ENCODE results near the gene PROZ. TPM values are rescaled to one million over a fixed set of nuclear protein-coding genes. Genes with fewer than 3 reads are reported as not detected.

The PROZ gene
- total and polyA plus RNA-seq, 5 donors, result 0.14 to 0.15 TPM; not detected in 3

DNA sequence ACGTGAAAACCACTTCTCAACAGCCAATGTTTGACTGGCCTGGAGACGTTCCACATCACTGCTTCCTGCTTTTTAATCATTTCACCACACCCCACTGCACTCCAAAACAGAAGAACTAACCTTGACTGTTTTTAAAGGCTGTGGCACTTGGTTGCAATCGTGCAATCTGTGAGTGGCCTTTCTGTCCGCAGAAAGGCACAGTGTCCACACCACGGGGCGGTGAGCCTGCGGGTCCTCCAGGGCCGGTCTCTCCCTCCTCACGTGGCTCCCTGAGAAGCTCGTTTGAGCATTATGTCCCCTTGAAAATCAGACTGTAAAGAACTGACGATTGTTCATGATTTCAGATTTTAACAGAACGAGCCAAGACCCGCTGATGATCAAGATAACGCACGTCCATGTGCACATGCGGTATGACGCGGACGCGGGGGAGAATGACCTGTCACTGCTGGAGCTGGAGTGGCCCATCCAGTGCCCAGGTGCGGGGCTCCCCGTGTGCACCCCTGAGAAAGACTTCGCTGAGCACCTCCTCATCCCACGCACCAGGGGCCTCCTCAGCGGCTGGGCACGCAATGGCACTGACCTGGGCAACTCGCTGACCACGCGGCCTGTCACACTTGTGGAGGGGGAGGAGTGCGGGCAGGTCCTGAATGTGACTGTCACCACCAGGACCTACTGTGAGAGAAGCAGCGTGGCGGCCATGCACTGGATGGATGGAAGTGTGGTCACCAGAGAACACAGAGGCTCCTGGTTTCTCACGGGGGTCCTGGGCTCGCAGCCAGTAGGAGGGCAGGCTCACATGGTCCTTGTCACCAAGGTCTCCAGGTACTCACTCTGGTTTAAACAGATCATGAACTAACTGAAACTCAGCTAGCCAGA lies 13.0 kb downstream of the PROZ start:
- no peak overlapping the region for H3K27ac ChIP-seq (ENCODE audit: low read length)
- ATAC-seq, result no peak
- intact Hi-C loops (cut with DNase I), result no loop called here
- WGBS, result 91% methylated on average over 34 of the region's 34 CpGs
- DNase-seq, result no peak
- no peaks in the 10 kb centered on the region for H3K4me1 ChIP-seq (ENCODE audit: control insufficient read depth, insufficient read depth, low read length)
- no peaks in the 10 kb centered on the region for H3K27me3 ChIP-seq (ENCODE audit: control insufficient read depth, insufficient read depth)
- H3K9me3 ChIP-seq (ENCODE audit: control insufficient read depth, low read length), result no peaks in the 10 kb centered on the region
- H3K4me3 ChIP-seq (ENCODE audit: low read length), result no peak overlapping the region

DNA sequence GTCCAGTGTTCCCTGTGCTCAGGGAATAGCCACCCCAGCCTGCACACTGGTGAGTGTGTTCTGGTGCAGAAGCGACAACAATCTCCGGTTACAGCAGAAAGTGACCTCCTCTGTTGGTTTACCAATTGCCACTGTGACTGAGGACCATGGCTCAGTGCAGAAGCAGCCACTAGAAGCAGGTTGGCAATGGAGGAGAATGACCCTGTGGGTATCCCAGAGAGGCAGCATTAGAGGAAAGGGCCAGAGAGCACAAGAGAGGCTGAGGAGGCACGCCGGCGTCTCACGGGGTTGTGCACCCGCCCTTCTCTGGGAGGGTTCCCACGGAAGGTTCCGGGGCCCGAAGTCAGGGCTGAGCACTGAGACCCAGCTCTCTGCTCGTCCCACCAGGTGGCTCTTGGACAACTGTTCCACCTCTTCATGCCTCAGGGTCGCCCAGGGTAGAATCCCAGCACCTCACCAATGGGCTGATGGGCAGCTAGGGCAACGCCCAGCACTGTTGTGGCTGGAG lies 14.0 kb downstream of the PROZ start:
- H3K27ac ChIP-seq (ENCODE audit: low read length), result no peak overlapping the region
- WGBS, result 93% methylated on average over 13 of the region's 13 CpGs
- no peak overlapping the region for H3K4me3 ChIP-seq (ENCODE audit: low read length)
- no peaks in the 10 kb centered on the region for H3K9me3 ChIP-seq (ENCODE audit: control insufficient read depth, low read length)
- intact Hi-C loops (cut with DNase I), result no loop called here
- DNase-seq, result no peak
- no peak for ATAC-seq
- H3K4me1 ChIP-seq (ENCODE audit: control insufficient read depth, insufficient read depth, low read length), result no peaks in the 10 kb centered on the region
- H3K27me3 ChIP-seq (ENCODE audit: control insufficient read depth, insufficient read depth), result no peaks in the 10 kb centered on the region

GRCh38 chr13:113176280-113176679 lies 17.8 kb downstream of the PROZ start:
- no peak overlapping the region for H3K4me3 ChIP-seq (ENCODE audit: low read length)
- no peak overlapping the region for H3K27ac ChIP-seq (ENCODE audit: low read length)
- intact Hi-C loops (cut with DNase I), result no loop called here
- WGBS, result 69% methylated on average over 5 of the region's 5 CpGs
- DNase-seq, result no peak
- no peaks in the 10 kb centered on the region for H3K9me3 ChIP-seq (ENCODE audit: control insufficient read depth, low read length)
- peaks cover 7% of the 10 kb centered on the region for H3K4me1 ChIP-seq (ENCODE audit: control insufficient read depth, insufficient read depth, low read length)
- peak in 1 of 2 donors; percentile 68 for ATAC-seq
- no peaks in the 10 kb centered on the region for H3K27me3 ChIP-seq (ENCODE audit: control insufficient read depth, insufficient read depth)

- H3K27ac ChIP-seq (ENCODE audit: low read length), result no peak overlapping the region
- no peak for DNase-seq
- intact Hi-C loops (cut with DNase I), result no loop called here
- WGBS, result 97% methylated on average over 14 of the region's 14 CpGs
- no peaks in the 10 kb centered on the region for H3K27me3 ChIP-seq (ENCODE audit: control insufficient read depth, insufficient read depth)
- no peak for ATAC-seq
- H3K4me1 ChIP-seq (ENCODE audit: control insufficient read depth, insufficient read depth, low read length), result peaks cover 7% of the 10 kb centered on the region
- H3K4me3 ChIP-seq (ENCODE audit: low read length), result no peak overlapping the region
- no peaks in the 10 kb centered on the region for H3K9me3 ChIP-seq (ENCODE audit: control insufficient read depth, low read length)
Observed at GRCh38 chr13:113176822-113177221, 18.4 kb downstream of the PROZ start.

GRCh38 chr13:113178070-113178895 lies 19.8 kb downstream of the PROZ start:
- peaks cover 7% of the 10 kb centered on the region for H3K4me1 ChIP-seq (ENCODE audit: control insufficient read depth, insufficient read depth, low read length)
- H3K4me3 ChIP-seq (ENCODE audit: low read length), result no peak overlapping the region
- intact Hi-C loops (cut with DNase I), result no loop called here
- no peak for DNase-seq
- no peaks in the 10 kb centered on the region for H3K27me3 ChIP-seq (ENCODE audit: control insufficient read depth, insufficient read depth)
- no peaks in the 10 kb centered on the region for H3K9me3 ChIP-seq (ENCODE audit: control insufficient read depth, low read length)
- H3K27ac ChIP-seq (ENCODE audit: low read length), result peak overlapping the region; percentile 30
- 65% methylated on average over 25 of the region's 25 CpGs for WGBS
- no peak for ATAC-seq

DNA sequence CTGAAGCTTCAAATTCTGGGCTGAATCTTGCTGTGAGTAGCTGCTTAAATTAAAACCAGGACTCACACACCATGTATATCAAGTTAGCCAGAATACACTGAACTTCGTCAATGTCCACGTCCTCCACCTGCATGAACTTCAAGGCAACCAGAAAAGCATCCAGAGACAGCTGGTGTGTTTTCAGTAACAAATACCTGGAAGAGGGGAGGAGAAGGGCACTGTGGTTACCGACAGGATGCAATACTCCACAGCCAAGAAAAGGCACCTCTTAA lies 20.4 kb downstream of the PROZ start:
- Histone ChIP-seq H3K4me1 (ENCODE audit: control insufficient read depth, insufficient read depth, low read length) (peaks cover 7% of the 10 kb centered on the region), H3K27me3 (ENCODE audit: control insufficient read depth, insufficient read depth) (no peaks in the 10 kb centered on the region), H3K4me3 (ENCODE audit: low read length) (no peak overlapping the region), H3K9me3 (ENCODE audit: control insufficient read depth, low read length) (no peaks in the 10 kb centered on the region), H3K27ac (ENCODE audit: low read length) (no peak overlapping the region)
- ATAC-seq, result no peak
- WGBS, result 58% methylated on average over 3 of the region's 3 CpGs
- intact Hi-C loops (cut with DNase I), result no loop called here
- DNase-seq, result no peak

- H3K27me3 ChIP-seq (ENCODE audit: control insufficient read depth, insufficient read depth), result no peaks in the 10 kb centered on the region
- no peaks in the 10 kb centered on the region for H3K9me3 ChIP-seq (ENCODE audit: control insufficient read depth, low read length)
- peak in 1 of 2 donors; percentile 55 for ATAC-seq
- DNase-seq, result no peak
- 71% methylated on average over 28 of the region's 28 CpGs for WGBS
- intact Hi-C loops (cut with DNase I), result no loop called here
- H3K27ac ChIP-seq (ENCODE audit: low read length), result peak overlapping the region; percentile 15
- H3K4me1 ChIP-seq (ENCODE audit: control insufficient read depth, insufficient read depth, low read length), result peaks cover 7% of the 10 kb centered on the region
- H3K4me3 ChIP-seq (ENCODE audit: low read length), result no peak overlapping the region
Observed at GRCh38 chr13:113179374-113180230, 21.2 kb downstream of the PROZ start.

DNA sequence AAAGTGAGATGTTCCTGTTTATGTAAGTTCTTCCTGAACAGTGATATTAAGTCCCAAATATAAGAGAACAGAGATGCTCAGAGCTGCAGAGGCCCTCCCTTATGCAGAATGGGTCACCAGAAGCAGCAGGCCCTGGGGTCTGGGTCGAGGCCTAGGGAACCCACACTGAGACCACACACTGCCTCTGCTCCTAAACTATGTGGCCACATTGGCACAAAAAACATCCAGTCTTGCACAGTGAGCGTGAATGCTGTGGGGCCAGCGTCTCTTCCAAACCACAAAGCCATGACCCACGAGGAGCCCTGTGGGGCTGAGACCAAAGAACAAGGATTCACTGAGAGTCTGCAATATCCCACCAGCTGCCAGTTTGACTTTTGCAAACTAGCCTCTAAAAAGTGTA lies 23.6 kb downstream of the PROZ start:
- ATAC-seq, result no peak
- Histone ChIP-seq H3K4me1 (ENCODE audit: control insufficient read depth, insufficient read depth, low read length) (peaks cover 7% of the 10 kb centered on the region), H3K27me3 (ENCODE audit: control insufficient read depth, insufficient read depth) (no peaks in the 10 kb centered on the region), H3K9me3 (ENCODE audit: control insufficient read depth, low read length) (no peaks in the 10 kb centered on the region), H3K4me3 (ENCODE audit: low read length) (no peak overlapping the region), H3K27ac (ENCODE audit: low read length) (no peak overlapping the region)
- WGBS, result 88% methylated on average over 4 of the region's 4 CpGs
- DNase-seq, result no peak
- intact Hi-C loops (cut with DNase I), result no loop called here

DNA sequence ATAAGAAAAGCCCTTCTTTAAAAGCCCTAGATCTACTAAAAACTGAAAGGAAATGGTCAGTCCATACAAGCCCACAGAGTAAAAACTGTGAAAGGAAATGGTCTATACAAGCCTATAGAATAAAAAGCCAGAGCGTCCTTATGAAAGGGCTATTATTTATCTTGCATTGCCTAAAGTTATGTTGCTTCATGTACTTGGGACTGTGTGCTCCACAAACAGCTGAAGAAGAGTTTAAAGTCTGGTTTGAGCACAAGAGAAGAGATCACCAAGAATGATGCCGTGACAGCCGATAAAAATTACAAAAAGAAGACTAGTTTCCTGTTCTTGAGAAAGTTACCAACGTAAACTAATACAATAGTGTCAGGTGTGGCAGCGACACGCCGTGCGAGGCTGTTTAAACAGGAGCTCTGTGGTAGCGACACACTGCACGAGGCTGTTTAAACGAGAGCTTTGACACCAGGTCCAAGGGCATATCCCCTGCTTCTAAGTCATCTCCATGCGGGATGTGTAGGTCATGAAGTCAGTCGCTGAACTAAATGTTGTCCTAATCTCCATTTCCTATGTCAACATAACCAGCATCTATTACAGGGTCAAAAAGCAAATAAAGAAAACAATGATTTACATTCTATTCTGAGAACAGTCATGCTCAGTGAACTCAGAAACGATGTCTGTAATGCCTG lies 25.1 kb downstream of the PROZ start:
- WGBS, result 91% methylated on average over 14 of the region's 14 CpGs
- Histone ChIP-seq H3K27ac (ENCODE audit: low read length) (no peak overlapping the region), H3K27me3 (ENCODE audit: control insufficient read depth, insufficient read depth) (no peaks in the 10 kb centered on the region), H3K4me1 (ENCODE audit: control insufficient read depth, insufficient read depth, low read length) (peaks cover 7% of the 10 kb centered on the region), H3K4me3 (ENCODE audit: low read length) (no peak overlapping the region), H3K9me3 (ENCODE audit: control insufficient read depth, low read length) (no peaks in the 10 kb centered on the region)
- no peak for DNase-seq
- intact Hi-C loops (cut with DNase I), result no loop called here
- no peak for ATAC-seq

Data from right cardiac atrium (tissue), 5 donors.